GM12891 (cell line): ENCODE results near the gene ALDH4A1.

ENCODE experiments used
- POLR2A ChIP-seq: IDR thresholded peaks from 2 replicates; pipeline ENCODE4 v1.6.1; 2011; ENCODE audit warnings: low read depth, low read length, control low read depth
- POLR2AphosphoS5 ChIP-seq: IDR thresholded peaks from 2 replicates; pipeline ENCODE4 v1.6.1; 2011; ENCODE audit warnings: low read depth, low read length, control low read depth
- TAF1 ChIP-seq: IDR thresholded peaks from 2 replicates; pipeline ENCODE4 v1.6.1; 2011; ENCODE audit warnings: low read depth, low read length, control low read depth

GRCh38 chr1:18830596-18830995 lies 71.8 kb downstream of the ALDH4A1 start:
- TF ChIP-seq POLR2A (no peak), TAF1 (no peak), POLR2AphosphoS5 (no peak)
